Measurements from ENCODE around the gene PIP5K1B.

- TF ChIP-seq CTCF (conservative IDR thresholded peaks at IDR 0.05; ENCODE audit: low read depth, low read length) (no peak), EZH2 (IDR thresholded peaks at IDR 0.05; ENCODE audit: low read length, unreplicated experiment) (no peak), EZH2phosphoT487 (IDR thresholded peaks at IDR 0.05; ENCODE audit: borderline replicate concordance, low read length) (no peak)
These were observed 162.0 kb downstream of the PIP5K1B start for GRCh38 chr9:68867066-68867465.

Measured in PC-3 (cell line).